A673 (cell line): ENCODE data around the gene FBXO41.

ENCODE experiments used
- EZH2 ChIP-seq: fragments of 200-600 bp; sonication (generic); IDR thresholded peaks from 2 replicates; pipeline ENCODE4 v1.6.1; 2017; ENCODE audit warnings: borderline replicate concordance, low read depth, mild to moderate bottlenecking, mixed read lengths, antibody characterized with exemption, low read length; ENCODE audit not compliant: poor library complexity, severe bottlenecking
- TF ChIP-seq, protein P1 (sequence below): fragments of 300-800, 200-600 bp; sonication (generic); conservative IDR thresholded peaks from 2 replicates; pipeline ENCODE4 v1.5.1; 2017; ENCODE audit warnings: low read depth, mild to moderate bottlenecking, antibody characterized with exemption, low read length, moderate library complexity, mixed read lengths

DNA sequence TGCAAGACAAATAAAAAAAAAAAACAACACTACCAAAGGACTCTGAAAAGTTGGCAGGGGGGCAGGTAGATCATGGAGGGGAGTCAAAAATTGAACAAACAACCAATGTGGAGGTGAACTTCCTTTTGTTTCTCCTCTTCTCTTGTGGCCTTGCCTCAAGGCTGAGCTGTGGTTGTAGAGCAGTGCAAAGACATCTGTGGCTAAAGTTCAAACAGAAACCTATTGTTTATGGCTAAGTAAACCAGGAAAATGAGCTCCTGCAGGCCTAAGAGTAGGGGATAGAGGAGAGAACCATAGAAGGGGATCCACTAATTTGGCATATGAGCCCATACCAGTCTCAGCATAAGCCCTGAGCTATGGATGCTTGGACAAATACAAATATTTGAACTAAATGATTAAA lies 49.3 kb upstream of the FBXO41 start:
- TF ChIP-seq, protein P1, sequence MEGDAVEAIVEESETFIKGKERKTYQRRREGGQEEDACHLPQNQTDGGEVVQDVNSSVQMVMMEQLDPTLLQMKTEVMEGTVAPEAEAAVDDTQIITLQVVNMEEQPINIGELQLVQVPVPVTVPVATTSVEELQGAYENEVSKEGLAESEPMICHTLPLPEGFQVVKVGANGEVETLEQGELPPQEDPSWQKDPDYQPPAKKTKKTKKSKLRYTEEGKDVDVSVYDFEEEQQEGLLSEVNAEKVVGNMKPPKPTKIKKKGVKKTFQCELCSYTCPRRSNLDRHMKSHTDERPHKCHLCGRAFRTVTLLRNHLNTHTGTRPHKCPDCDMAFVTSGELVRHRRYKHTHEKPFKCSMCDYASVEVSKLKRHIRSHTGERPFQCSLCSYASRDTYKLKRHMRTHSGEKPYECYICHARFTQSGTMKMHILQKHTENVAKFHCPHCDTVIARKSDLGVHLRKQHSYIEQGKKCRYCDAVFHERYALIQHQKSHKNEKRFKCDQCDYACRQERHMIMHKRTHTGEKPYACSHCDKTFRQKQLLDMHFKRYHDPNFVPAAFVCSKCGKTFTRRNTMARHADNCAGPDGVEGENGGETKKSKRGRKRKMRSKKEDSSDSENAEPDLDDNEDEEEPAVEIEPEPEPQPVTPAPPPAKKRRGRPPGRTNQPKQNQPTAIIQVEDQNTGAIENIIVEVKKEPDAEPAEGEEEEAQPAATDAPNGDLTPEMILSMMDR, result no peak
- TF ChIP-seq EZH2, result no peak
